HepG2 (cell line): ENCODE results near the gene LSMEM2. TPM values are rescaled to one million over a fixed set of nuclear protein-coding genes. Genes with fewer than 3 reads are reported as not detected.

Source experiments
- CBX2 ChIP-seq, 2 experiments: fragments of 200-600 bp in 1 of 2; sonication (generic); formaldehyde crosslinking in 1 of 2; IDR thresholded peaks; 2 replicates each; pipeline versions ENCODE4 v1.7.0 to v1.8.1; 2018 to 2022; ENCODE audit warnings: low read depth in 2 of 2, low read length in 1 of 2, mild to moderate bottlenecking in 1 of 2, missing genetic modification reagents in 1 of 2
- CREB1 ChIP-seq, 2 experiments: fragments of 450-650 bp in 1 of 2; IDR thresholded peaks; 2 replicates each; pipeline ENCODE4 v1.6.1; 2016 to 2017; ENCODE audit warnings: control low read depth in 1 of 2, mild to moderate bottlenecking in 1 of 2, missing compliant biosample characterization in 1 of 2, missing genetic modification characterization in 1 of 2
- HCFC1 ChIP-seq: fragments of 150-350 bp; IDR thresholded peaks from 2 replicates; pipeline ENCODE4 v1.6.1; 2014; ENCODE audit warnings: low read depth, low read length
- HOMEZ ChIP-seq: IDR thresholded peaks from 2 replicates; pipeline ENCODE4 v1.6.1; 2016; ENCODE audit warnings: low read depth
- ISX ChIP-seq: sonication (generic); formaldehyde crosslinking; conservative IDR thresholded peaks from 2 replicates; pipeline ENCODE4 v1.5.0; 2020; ENCODE audit warnings: missing genetic modification reagents
- NCOA1 ChIP-seq: sonication (generic); formaldehyde crosslinking; IDR thresholded peaks from 2 replicates; pipeline ENCODE4 v1.9.0; 2021; ENCODE audit warnings: missing genetic modification reagents
- ONECUT2 ChIP-seq: sonication (generic); formaldehyde crosslinking; IDR thresholded peaks from 2 replicates; pipeline ENCODE4 v1.4.0; 2020; ENCODE audit warnings: missing genetic modification reagents
- RARA ChIP-seq: IDR thresholded peaks from 2 replicates; pipeline ENCODE4 v1.6.1; 2016; ENCODE audit warnings: missing genetic modification reagents, missing compliant biosample characterization
- SSRP1 ChIP-seq: IDR thresholded peaks from 2 replicates; pipeline ENCODE4 v1.6.1; 2016; ENCODE audit warnings: control low read depth
- THAP11 ChIP-seq: IDR thresholded peaks from 2 replicates; pipeline ENCODE4 v1.6.1; 2016; ENCODE audit warnings: missing biosample characterization, missing genetic modification reagents
- ZC3H4 ChIP-seq: sonication (generic); formaldehyde crosslinking; IDR thresholded peaks from 2 replicates; pipeline ENCODE4 v1.4.0; 2020; ENCODE audit warnings: missing genetic modification reagents, borderline replicate concordance
- ZEB1 ChIP-seq: IDR thresholded peaks from 2 replicates; pipeline ENCODE4 v1.6.1; 2012; ENCODE audit warnings: mild to moderate bottlenecking, low read depth, inconsistent platforms; ENCODE audit not compliant: insufficient replicate concordance
- ZMAT5 ChIP-seq: sonication (generic); formaldehyde crosslinking; IDR thresholded peaks from 2 replicates; pipeline ENCODE4 v1.5.0; 2020; ENCODE audit warnings: mild to moderate bottlenecking, low read depth, missing genetic modification reagents, borderline replicate concordance
- ZNF205 ChIP-seq: IDR thresholded peaks from 2 replicates; pipeline ENCODE4 v1.6.1; 2018; ENCODE audit warnings: missing biosample characterization, missing genetic modification reagents
- ZNF569 ChIP-seq: sonication (generic); formaldehyde crosslinking; IDR thresholded peaks from 2 replicates; pipeline ENCODE4 v1.5.0; 2020; ENCODE audit warnings: mild to moderate bottlenecking, missing genetic modification reagents, moderate library complexity, borderline replicate concordance
- ZNF570 ChIP-seq: sonication (generic); formaldehyde crosslinking; IDR thresholded peaks from 2 replicates; pipeline ENCODE4 v1.4.0; 2020; ENCODE audit warnings: mild to moderate bottlenecking, missing genetic modification reagents, borderline replicate concordance
- ZNF572 ChIP-seq: sonication (generic); formaldehyde crosslinking; IDR thresholded peaks from 2 replicates; pipeline ENCODE4 v1.5.1; 2020; ENCODE audit warnings: mild to moderate bottlenecking, missing genetic modification reagents
- ZSCAN25 ChIP-seq: sonication (generic); formaldehyde crosslinking; IDR thresholded peaks from 2 replicates; pipeline ENCODE4 v1.8.0; 2022; ENCODE audit warnings: mild to moderate bottlenecking, missing genetic modification reagents
- polyA plus RNA-seq, 8 experiments: library from polyadenylated mRNA; depleted of rRNA in 3 of 8; stranded (reverse) in 7 of 8; unstranded in 1 of 8; fragments of >200 nt; fragmentation: Illumina TruSeq in 4 of 8; extraction: Trizol in 4 of 8; gene quantifications; 2 replicates each; pipeline versions ENCODE4 v1.2.1 to v1.2.3, GENCODE V29; 2011 to 2016; ENCODE audit warnings: low read depth in 4 of 8, missing spikeins in 1 of 8, mixed read lengths in 1 of 8; ENCODE audit not compliant: insufficient read depth in 1 of 8
- total RNA-seq, 5 experiments: library from RNA; depleted of rRNA; stranded (reverse); fragments of >200 nt; fragmentation: Illumina TruSeq; extraction: Trizol; gene quantifications; 2 replicates each; pipeline ENCODE4 v1.2.3, GENCODE V29; 2016; ENCODE audit warnings: low read depth in 1 of 5
- TF ChIP-seq, protein P1 (sequence below): IDR thresholded peaks from 2 replicates; pipeline ENCODE4 v1.6.1; 2012; ENCODE audit warnings: low read depth, low read length, improper control_type of control experiment
- TF ChIP-seq, protein P2 (sequence below): sonication (generic); formaldehyde crosslinking; IDR thresholded peaks from 2 replicates; pipeline ENCODE4 v1.8.1; 2023; ENCODE audit warnings: mild to moderate bottlenecking, missing genetic modification reagents
- TF ChIP-seq, protein P3 (sequence below): sonication (generic); formaldehyde crosslinking; IDR thresholded peaks from 2 replicates; pipeline ENCODE4 v1.4.0; 2020; ENCODE audit warnings: missing genetic modification reagents
- TF ChIP-seq, protein P4 (sequence below): sonication (generic); formaldehyde crosslinking; IDR thresholded peaks from 2 replicates; pipeline ENCODE4 v1.8.1; 2023; ENCODE audit warnings: mild to moderate bottlenecking, moderate library complexity, missing genetic modification reagents
- TF ChIP-seq, protein P5 (sequence below): sonication (generic); formaldehyde crosslinking; IDR thresholded peaks from 2 replicates; pipeline ENCODE4 v1.8.1; 2023; ENCODE audit warnings: missing genetic modification reagents, mild to moderate bottlenecking, borderline replicate concordance

Gene LSMEM2
- total and polyA plus RNA-seq, 2 of the 13 experiments (the other 11 are each of a cell fraction or from before 2014, with no cell fraction given) = 0.07 to 0.41 TPM

GRCh38 chr3:50337175-50337861 is 58.4 kb downstream of the LSMEM2 start (continued):
- TF ChIP-seq HOMEZ = peak; percentile 43; the same call in 1 of the 2 replicates
- TF ChIP-seq NCOA1 = 0 out of 2 replicates have a peak, but pooled peaks have one; percentile 64
- no peak for TF ChIP-seq ZNF570 (CRISPR knock-in tag)
- peak; percentile 26; the same call in 1 of the 2 replicates for TF ChIP-seq HCFC1
- TF ChIP-seq, protein P1, sequence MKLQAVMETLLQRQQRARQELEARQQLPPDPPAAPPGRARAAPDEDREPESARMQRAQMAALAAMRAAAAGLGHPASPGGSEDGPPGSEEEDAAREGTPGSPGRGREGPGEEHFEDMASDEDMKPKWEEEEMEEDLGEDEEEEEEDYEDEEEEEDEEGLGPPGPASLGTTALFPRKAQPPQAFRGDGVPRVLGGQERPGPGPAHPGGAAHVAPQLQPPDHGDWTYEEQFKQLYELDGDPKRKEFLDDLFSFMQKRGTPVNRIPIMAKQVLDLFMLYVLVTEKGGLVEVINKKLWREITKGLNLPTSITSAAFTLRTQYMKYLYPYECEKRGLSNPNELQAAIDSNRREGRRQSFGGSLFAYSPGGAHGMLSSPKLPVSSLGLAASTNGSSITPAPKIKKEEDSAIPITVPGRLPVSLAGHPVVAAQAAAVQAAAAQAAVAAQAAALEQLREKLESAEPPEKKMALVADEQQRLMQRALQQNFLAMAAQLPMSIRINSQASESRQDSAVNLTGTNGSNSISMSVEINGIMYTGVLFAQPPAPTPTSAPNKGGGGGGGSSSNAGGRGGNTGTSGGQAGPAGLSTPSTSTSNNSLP = no peak
- TF ChIP-seq, protein P2, sequence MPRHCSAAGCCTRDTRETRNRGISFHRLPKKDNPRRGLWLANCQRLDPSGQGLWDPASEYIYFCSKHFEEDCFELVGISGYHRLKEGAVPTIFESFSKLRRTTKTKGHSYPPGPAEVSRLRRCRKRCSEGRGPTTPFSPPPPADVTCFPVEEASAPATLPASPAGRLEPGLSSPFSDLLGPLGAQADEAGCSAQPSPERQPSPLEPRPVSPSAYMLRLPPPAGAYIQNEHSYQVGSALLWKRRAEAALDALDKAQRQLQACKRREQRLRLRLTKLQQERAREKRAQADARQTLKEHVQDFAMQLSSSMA = no peak
- TF ChIP-seq THAP11 (CRISPR knock-in tag) = peak; percentile 88
- TF ChIP-seq ZNF572 (CRISPR knock-in tag) = no peak
- TF ChIP-seq ISX (CRISPR knock-in tag) = no peak
- TF ChIP-seq, protein P3, sequence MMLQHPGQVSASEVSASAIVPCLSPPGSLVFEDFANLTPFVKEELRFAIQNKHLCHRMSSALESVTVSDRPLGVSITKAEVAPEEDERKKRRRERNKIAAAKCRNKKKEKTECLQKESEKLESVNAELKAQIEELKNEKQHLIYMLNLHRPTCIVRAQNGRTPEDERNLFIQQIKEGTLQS (CRISPR knock-in tag) = peak; percentile 83
- TF ChIP-seq ZSCAN25 (CRISPR knock-in tag) = peak; percentile 51; the same call in 1 of the 2 replicates
- TF ChIP-seq, protein P4, sequence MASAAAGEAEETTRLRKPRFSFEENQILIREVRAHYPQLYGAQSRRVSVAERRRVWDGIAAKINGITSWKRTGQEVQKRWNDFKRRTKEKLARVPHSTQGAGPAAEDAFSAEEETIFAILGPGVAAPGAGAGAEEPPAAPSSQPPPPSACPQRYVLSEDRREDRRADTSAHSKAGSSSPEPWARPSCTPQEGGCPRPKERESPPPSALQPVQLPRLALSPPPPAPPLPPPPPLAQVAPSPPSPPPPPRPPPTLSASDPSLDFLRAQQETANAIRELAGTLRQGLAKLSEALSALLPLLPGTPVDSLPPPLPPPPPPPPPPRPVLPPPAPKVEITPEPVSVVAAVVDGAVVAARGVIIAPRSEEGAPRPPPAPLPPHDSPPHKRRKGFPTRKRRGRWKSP (CRISPR knock-in tag) = peak; percentile 78; the same call in 1 of the 2 replicates
- TF ChIP-seq ZNF569 = peak; percentile 81; the same call in 1 of the 2 replicates
- no peak for TF ChIP-seq CBX2 (IDR thresholded peaks at IDR 0.05; ENCODE audit: low read depth, low read length)
- TF ChIP-seq CBX2 (CRISPR knock-in tag; IDR thresholded peaks at IDR 0.05; ENCODE audit: low read depth) = no peak
- TF ChIP-seq ZNF205 (CRISPR knock-in tag) = no peak; the same call in 1 of the 2 replicates
- no peak for TF ChIP-seq ZEB1
- TF ChIP-seq ZC3H4 (CRISPR knock-in tag) = no peak
- no peak for TF ChIP-seq ONECUT2
- TF ChIP-seq ZMAT5 (CRISPR knock-in tag) = no peak
- no peak; the same call in 1 of the 2 replicates for TF ChIP-seq SSRP1 (CRISPR knock-in tag)
- TF ChIP-seq CREB1 (IDR thresholded peaks at IDR 0.05) = peak; percentile 82
- no peak; the same call in 1 of the 2 replicates for TF ChIP-seq CREB1 (CRISPR knock-in tag; IDR thresholded peaks at IDR 0.05)
- TF ChIP-seq, protein P5, sequence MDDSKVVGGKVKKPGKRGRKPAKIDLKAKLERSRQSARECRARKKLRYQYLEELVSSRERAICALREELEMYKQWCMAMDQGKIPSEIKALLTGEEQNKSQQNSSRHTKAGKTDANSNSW (CRISPR knock-in tag) = no peak
- no peak; the same call in none of the 2 replicates for TF ChIP-seq RARA (CRISPR knock-in tag)
